Keratinocyte (primary cell): ENCODE data around the gene CIB4. TPM values are rescaled to one million over a fixed set of nuclear protein-coding genes. Genes with fewer than 3 reads are reported as not detected.

Experiments
- DNase-seq: peaks from one replicate; pipeline ENCODE4 v3.0.0-alpha.2; 2011; ENCODE audit warnings: low read depth, missing footprints, low spot score
- FAIRE-seq: peaks from 2 replicates; lab custom pipeline; 2011; peaks lifted over from hg19 to GRCh38; lab: Jason Lieb, UNC
- H2AFZ ChIP-seq: 2 replicates; pipeline ENCODE4 v1.6.0; 2012; ENCODE audit warnings: low read length, control low read depth, inconsistent platforms; ENCODE audit not compliant: control insufficient read depth
- H3K27ac ChIP-seq: 2 replicates; pipeline ENCODE4 v1.5.1; 2011; ENCODE audit warnings: low read length; ENCODE audit not compliant: control insufficient read depth, insufficient read depth
- H3K27me3 ChIP-seq: 3 replicates; pipeline ENCODE4 v1.6.0; 2011; ENCODE audit warnings: low read length; ENCODE audit not compliant: control insufficient read depth, insufficient read depth; ENCODE audit errors: extremely low read depth
- H3K36me3 ChIP-seq, 2 experiments: 2 replicates in 1 of 2; 3 replicates in 1 of 2; pipeline ENCODE4 v1.5.1; 2011; ENCODE audit warnings: low read length in 2 of 2, mild to moderate bottlenecking in 1 of 2; ENCODE audit not compliant: control insufficient read depth in 2 of 2, insufficient read depth in 2 of 2; ENCODE audit errors: extremely low read depth in 1 of 2
- H3K4me1 ChIP-seq: 3 replicates; pipeline ENCODE4 v1.5.1; 2011; ENCODE audit warnings: low read length; ENCODE audit not compliant: control insufficient read depth, insufficient read depth; ENCODE audit errors: extremely low read depth
- H3K4me2 ChIP-seq: 3 replicates; pipeline ENCODE4 v1.6.0; 2011; ENCODE audit warnings: low read depth, low read length; ENCODE audit not compliant: control insufficient read depth, insufficient read depth; ENCODE audit errors: extremely low read depth
- H3K4me3 ChIP-seq, 3 experiments: fragments of 200-600 bp in 1 of 3; sonication (generic) in 1 of 3; 2 replicates in 2 of 3; 3 replicates in 1 of 3; pipeline ENCODE4 v1.5.1; 2011 to 2016; ENCODE audit warnings: low read length in 3 of 3, mild to moderate bottlenecking in 3 of 3, control low read depth in 2 of 3, inconsistent platforms in 1 of 3, low read depth in 1 of 3, mixed read lengths in 1 of 3, mixed run types in 1 of 3, moderate library complexity in 1 of 3; ENCODE audit not compliant: control insufficient read depth in 2 of 3, insufficient read depth in 2 of 3; ENCODE audit errors: extremely low read depth in 1 of 3
- H3K79me2 ChIP-seq: 2 replicates; pipeline ENCODE4 v1.6.0; 2012; ENCODE audit warnings: low read length; ENCODE audit not compliant: control insufficient read depth, insufficient read depth
- H3K9ac ChIP-seq: 3 replicates; pipeline ENCODE4 v1.6.0; 2011; ENCODE audit warnings: low read length; ENCODE audit not compliant: control insufficient read depth, insufficient read depth; ENCODE audit errors: extremely low read depth
- H3K9me1 ChIP-seq: 3 replicates; pipeline ENCODE4 v1.6.0; 2011; ENCODE audit warnings: low read length; ENCODE audit not compliant: control insufficient read depth, insufficient read depth; ENCODE audit errors: extremely low read depth
- H3K9me3 ChIP-seq: 2 replicates; pipeline ENCODE4 v1.5.1; 2012; ENCODE audit warnings: low read depth, low read length; ENCODE audit not compliant: control insufficient read depth
- H4K20me1 ChIP-seq: 3 replicates; pipeline ENCODE4 v1.6.0; 2011; ENCODE audit warnings: low read length; ENCODE audit not compliant: control insufficient read depth, insufficient read depth; ENCODE audit errors: extremely low read depth
- EZH2 ChIP-seq: IDR thresholded peaks from one replicate; pipeline ENCODE4 v1.6.1; 2012; ENCODE audit warnings: inconsistent platforms, mild to moderate bottlenecking, low read length, moderate library complexity
- dilution Hi-C: fragments of 300-500 bp; cut with MboI; formaldehyde crosslinking; loops from one replicate; pipeline ENCODE4 v1.7.0; 2020; ENCODE audit warnings: low sequenced_read_pairs; ENCODE audit not compliant: extremely low pct_ligation_motif_present
- polyA plus RNA-seq, 5 experiments: library from polyadenylated mRNA; depleted of rRNA in 3 of 5; stranded (reverse) in 3 of 5; stranded (forward) in 1 of 5; unstranded in 1 of 5; fragments of >200 nt; gene quantifications; 1 replicate in 1 of 5; 2 replicates in 3 of 5; 3 replicates in 1 of 5; pipeline versions ENCODE4 v1.2.1 to v1.2.3, GENCODE V29; 2011 to 2012; ENCODE audit warnings: missing spikeins in 2 of 5, low read depth in 1 of 5, low replicate concordance in 1 of 5
- TF ChIP-seq, protein P1 (sequence below), 3 experiments: IDR thresholded peaks in 1 of 3; conservative IDR thresholded peaks in 1 of 3; optimal IDR thresholded peaks in 1 of 3; 2 replicates in 2 of 3; 3 replicates in 1 of 3; pipeline versions ENCODE3 to v1.5.1; 2011; ENCODE audit warnings: low read length in 3 of 3, mild to moderate bottlenecking in 3 of 3, moderate library complexity in 2 of 3, control low read depth in 1 of 3, inconsistent platforms in 1 of 3; ENCODE audit not compliant: insufficient read depth in 2 of 3; ENCODE audit errors: extremely low read depth in 1 of 3

Gene CIB4
- polyA plus RNA-seq, 1 donor (not counting 4 experiments of a cell fraction or from before 2014, with no cell fraction given): not detected

DNA sequence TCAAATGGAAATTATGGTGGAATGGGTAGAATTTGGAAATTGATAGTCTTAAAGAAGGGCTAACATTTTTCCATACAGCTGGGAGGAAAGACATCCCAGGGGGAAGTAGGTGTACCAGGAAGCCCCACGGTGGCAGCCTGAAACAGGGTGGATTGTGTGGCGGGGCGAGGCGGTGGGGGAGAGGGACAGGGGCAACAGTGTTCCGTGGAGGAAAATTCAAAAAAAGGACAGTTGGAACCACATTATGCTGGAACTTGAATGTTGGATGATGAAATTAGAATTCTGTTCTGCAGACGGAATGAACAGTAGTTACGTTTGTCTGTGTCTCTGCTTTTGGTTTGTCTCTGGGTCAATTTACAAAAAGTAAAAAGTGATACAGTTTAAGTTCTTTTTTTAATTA is 10.6 kb upstream of the CIB4 start:
- Histone ChIP-seq H3K79me2 (no peaks in the 10 kb centered on the region), H3K9me1 (no peaks in the 10 kb centered on the region), H3K4me1 (no peaks in the 10 kb centered on the region), H3K4me3 (no peak overlapping the region), H4K20me1 (no peaks in the 10 kb centered on the region), H3K36me3 (no peaks in the 10 kb centered on the region), H3K9me3 (no peaks in the 10 kb centered on the region), H3K27ac (no peak overlapping the region), H3K4me2 (no peak overlapping the region), H2AFZ (no peak overlapping the region), H3K27me3 (peaks cover 28% of the 10 kb centered on the region), H3K9ac (no peak overlapping the region)
- FAIRE-seq (no peak), DNase-seq (no peak)
- dilution Hi-C loops: no loop called here
- TF ChIP-seq EZH2: no peak
- TF ChIP-seq, protein P1, sequence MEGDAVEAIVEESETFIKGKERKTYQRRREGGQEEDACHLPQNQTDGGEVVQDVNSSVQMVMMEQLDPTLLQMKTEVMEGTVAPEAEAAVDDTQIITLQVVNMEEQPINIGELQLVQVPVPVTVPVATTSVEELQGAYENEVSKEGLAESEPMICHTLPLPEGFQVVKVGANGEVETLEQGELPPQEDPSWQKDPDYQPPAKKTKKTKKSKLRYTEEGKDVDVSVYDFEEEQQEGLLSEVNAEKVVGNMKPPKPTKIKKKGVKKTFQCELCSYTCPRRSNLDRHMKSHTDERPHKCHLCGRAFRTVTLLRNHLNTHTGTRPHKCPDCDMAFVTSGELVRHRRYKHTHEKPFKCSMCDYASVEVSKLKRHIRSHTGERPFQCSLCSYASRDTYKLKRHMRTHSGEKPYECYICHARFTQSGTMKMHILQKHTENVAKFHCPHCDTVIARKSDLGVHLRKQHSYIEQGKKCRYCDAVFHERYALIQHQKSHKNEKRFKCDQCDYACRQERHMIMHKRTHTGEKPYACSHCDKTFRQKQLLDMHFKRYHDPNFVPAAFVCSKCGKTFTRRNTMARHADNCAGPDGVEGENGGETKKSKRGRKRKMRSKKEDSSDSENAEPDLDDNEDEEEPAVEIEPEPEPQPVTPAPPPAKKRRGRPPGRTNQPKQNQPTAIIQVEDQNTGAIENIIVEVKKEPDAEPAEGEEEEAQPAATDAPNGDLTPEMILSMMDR (optimal IDR thresholded peaks at IDR 0.05 in 1 of 3, IDR thresholded peaks at IDR 0.05 in 1 of 3, conservative IDR thresholded peaks at IDR 0.05 in 1 of 3; ENCODE audit: extremely low read depth in 1 of 3, insufficient read depth in 2 of 3, low read length in 3 of 3): no peak

GRCh38 chr2:26651470-26651771 is 10.3 kb upstream of the CIB4 start:
- no peak for FAIRE-seq
- no peak overlapping the region for H3K4me2 ChIP-seq
- dilution Hi-C loops: no loop called here

More at GRCh38 chr2:26651470-26651771, 10.3 kb upstream of the CIB4 start:
- Histone ChIP-seq H3K4me1 (no peaks in the 10 kb centered on the region), H2AFZ (no peak overlapping the region), H4K20me1 (no peaks in the 10 kb centered on the region), H3K9me3 (no peaks in the 10 kb centered on the region), H3K27ac (no peak overlapping the region), H3K9me1 (no peaks in the 10 kb centered on the region), H3K27me3 (peaks cover 28% of the 10 kb centered on the region), H3K9ac (no peak overlapping the region), H3K4me3 (no peak overlapping the region), H3K79me2 (no peaks in the 10 kb centered on the region), H3K36me3 (no peaks in the 10 kb centered on the region)
- no peak for DNase-seq
- TF ChIP-seq EZH2: no peak
- TF ChIP-seq, protein P1 (optimal IDR thresholded peaks at IDR 0.05 in 1 of 3, IDR thresholded peaks at IDR 0.05 in 1 of 3, conservative IDR thresholded peaks at IDR 0.05 in 1 of 3; ENCODE audit: extremely low read depth in 1 of 3, insufficient read depth in 2 of 3, low read length in 3 of 3): no peak
